IMR-90 (cell line): ENCODE data around the gene IGF2.

Source experiments
- BHLHE40 ChIP-seq: fragments of 150-350 bp; IDR thresholded peaks from 2 replicates; pipeline ENCODE4 v1.6.1; 2016; ENCODE audit warnings: mild to moderate bottlenecking, low read depth, low read length
- CEBPB ChIP-seq: IDR thresholded peaks from 2 replicates; pipeline ENCODE4 v1.6.1; 2012; ENCODE audit warnings: low read depth, low read length, improper control_type of control experiment
- CHD1 ChIP-seq: IDR thresholded peaks from 2 replicates; pipeline ENCODE4 v1.6.1; 2012; ENCODE audit warnings: low read depth, low read length, improper control_type of control experiment
- MAFK ChIP-seq: IDR thresholded peaks from 2 replicates; pipeline ENCODE4 v1.6.1; 2012; ENCODE audit warnings: low read depth, low read length, improper control_type of control experiment
- NFE2L2 ChIP-seq: fragments of 150-350 bp; IDR thresholded peaks from 2 replicates; pipeline ENCODE4 v1.6.1; 2016; ENCODE audit warnings: low read depth, mild to moderate bottlenecking, low read length
- POLR2A ChIP-seq: IDR thresholded peaks from 2 replicates; pipeline ENCODE4 v1.6.1; 2012; ENCODE audit warnings: mild to moderate bottlenecking, low read depth, low read length
- RAD21 ChIP-seq: IDR thresholded peaks from 2 replicates; pipeline ENCODE4 v1.6.1; 2012; ENCODE audit warnings: low read length, improper control_type of control experiment
- RCOR1 ChIP-seq: IDR thresholded peaks from 2 replicates; pipeline ENCODE4 v1.6.1; 2012; ENCODE audit warnings: mild to moderate bottlenecking, low read length, improper control_type of control experiment; ENCODE audit not compliant: insufficient replicate concordance
- RFX5 ChIP-seq: IDR thresholded peaks from 2 replicates; pipeline ENCODE4 v1.8.0; 2012; ENCODE audit warnings: low read depth, mild to moderate bottlenecking, low read length, moderate library complexity
- SMC3 ChIP-seq: fragments of 150-350 bp; IDR thresholded peaks from 2 replicates; pipeline ENCODE4 v1.6.1; 2016; ENCODE audit warnings: low read depth, mild to moderate bottlenecking, antibody characterized with exemption, low read length, moderate library complexity
- USF2 ChIP-seq: fragments of 150-350 bp; IDR thresholded peaks from 2 replicates; pipeline ENCODE4 v1.6.1; 2017; ENCODE audit warnings: mild to moderate bottlenecking, antibody characterized with exemption, low read length, low read depth
- TF ChIP-seq, protein P1 (sequence below): conservative IDR thresholded peaks from 2 replicates; pipeline ENCODE4 v1.5.1; 2012; ENCODE audit warnings: mild to moderate bottlenecking, low read depth, low read length, improper control_type of control experiment

DNA sequence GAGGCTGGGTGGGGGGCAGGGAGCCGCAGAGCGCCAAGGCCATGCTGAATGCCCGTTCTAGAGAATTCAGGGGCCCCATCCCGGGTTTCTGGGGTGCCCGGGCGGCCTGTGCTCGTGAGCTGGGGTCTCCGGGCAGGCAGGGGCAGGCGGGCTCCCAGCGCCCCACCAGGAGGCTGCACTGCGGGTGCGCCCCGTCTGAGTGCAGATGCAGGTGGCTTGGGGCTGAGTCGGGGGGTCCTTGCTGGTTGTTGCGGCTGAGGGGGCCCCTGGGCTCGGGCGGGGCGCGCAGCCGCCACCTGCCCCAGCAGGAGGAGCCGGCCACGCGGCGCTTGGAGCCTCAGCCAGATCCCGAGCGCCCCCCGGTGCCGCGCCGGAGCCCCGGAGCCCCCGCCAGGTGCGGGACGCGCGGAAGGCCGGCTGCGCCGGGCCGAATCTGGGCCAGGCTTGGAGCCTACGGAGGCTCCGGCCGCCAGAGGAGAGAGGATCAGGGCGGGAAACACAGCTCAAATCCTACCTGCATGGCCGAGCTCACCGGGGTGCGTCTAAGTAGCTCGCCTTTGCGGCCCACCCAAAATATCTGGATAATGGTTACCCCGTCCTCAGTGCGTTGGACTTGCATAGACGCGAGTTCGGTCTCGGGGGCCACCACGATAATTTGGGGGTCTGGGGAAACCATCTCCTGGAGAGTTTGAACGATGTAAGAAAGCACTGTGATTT is 590 bp upstream of the IGF2 start:
- TF ChIP-seq RAD21 (no peak), SMC3 (no peak), USF2 (no peak), POLR2A (no peak), BHLHE40 (no peak), RCOR1 (no peak), CEBPB (no peak), RFX5 (no peak), CHD1 (no peak), MAFK (no peak), NFE2L2 (no peak)
- TF ChIP-seq, protein P1, sequence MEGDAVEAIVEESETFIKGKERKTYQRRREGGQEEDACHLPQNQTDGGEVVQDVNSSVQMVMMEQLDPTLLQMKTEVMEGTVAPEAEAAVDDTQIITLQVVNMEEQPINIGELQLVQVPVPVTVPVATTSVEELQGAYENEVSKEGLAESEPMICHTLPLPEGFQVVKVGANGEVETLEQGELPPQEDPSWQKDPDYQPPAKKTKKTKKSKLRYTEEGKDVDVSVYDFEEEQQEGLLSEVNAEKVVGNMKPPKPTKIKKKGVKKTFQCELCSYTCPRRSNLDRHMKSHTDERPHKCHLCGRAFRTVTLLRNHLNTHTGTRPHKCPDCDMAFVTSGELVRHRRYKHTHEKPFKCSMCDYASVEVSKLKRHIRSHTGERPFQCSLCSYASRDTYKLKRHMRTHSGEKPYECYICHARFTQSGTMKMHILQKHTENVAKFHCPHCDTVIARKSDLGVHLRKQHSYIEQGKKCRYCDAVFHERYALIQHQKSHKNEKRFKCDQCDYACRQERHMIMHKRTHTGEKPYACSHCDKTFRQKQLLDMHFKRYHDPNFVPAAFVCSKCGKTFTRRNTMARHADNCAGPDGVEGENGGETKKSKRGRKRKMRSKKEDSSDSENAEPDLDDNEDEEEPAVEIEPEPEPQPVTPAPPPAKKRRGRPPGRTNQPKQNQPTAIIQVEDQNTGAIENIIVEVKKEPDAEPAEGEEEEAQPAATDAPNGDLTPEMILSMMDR, result no peak
